Kasumi-1 (cell line): ENCODE data around the gene RNF167.
"Not testable (repeated sequence)": the region's sequence is repeated elsewhere in the genome, so short reads cannot be mapped to it uniquely, and the experiment has no call there.

Source experiments
- DNase-seq, 2 experiments: peaks; one replicate each; lab custom pipeline; 2025; lab: John Stamatoyannopoulos, UW

RNF167 gene

DNA sequence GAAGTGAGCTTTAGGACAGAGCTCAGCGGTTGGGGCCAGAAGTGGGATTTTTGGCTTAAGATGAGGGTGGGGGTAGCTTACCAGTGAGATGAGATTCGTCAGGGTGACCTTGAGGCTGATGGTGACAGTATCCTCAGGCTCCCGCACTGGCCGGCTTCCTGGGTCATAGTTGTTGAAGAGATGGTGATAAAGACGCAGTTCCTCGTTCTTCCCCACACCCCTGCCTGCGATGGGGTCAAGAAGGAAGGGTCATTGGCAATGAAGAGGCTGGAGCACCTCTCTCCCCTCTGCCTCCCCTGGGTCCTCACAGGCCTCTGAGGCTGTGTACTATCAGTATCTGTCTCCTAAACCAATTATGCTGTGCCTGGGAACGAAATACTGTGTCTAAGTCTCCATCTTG lies 37.5 kb upstream of the RNF167 start:
- DNase-seq: no peak

DNA sequence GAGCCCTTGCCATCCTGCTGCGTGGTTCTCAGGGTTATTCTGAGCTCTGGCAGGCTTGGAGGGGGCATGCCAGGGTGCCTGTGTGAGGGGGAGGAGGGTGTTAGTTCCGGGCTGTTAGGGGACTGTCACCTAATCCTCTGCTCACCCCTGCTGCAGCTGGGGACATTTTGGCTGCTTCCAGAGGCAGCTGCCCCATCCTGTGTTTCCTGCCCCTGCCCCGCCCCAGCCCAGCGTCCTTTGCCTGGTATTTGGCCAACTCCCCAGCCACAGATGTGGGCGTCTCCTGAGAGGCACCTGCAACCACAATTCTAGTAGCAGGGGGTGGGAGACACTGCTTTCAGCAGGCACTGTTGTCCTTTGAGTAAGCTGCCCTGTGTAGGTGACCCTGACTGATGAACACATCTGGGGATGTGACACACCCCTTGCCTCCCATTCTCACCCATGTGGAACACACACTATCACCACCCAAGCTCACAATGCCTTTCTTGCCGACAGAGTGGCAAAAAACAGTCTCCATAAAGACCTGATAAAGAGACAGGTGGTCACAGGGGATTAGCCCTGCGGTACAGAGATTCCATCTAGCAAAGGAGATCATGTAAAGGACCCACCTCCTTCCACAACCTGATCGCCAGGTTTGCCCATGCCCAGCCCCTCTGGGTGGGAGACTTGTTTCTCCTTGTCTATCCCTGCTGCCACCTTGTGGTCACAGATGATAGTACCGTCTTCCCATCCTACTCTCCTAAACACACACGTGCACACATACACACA lies 36.8 kb upstream of the RNF167 start, which contains the start of gene CHRNE:
Gene CHRNE (minus strand): TSS at position 48 of the 768 bp plus-strand sequence. CDS start 35 bp downstream, at position 13.
- DNase-seq: peak; percentile 43 to 46

DNA sequence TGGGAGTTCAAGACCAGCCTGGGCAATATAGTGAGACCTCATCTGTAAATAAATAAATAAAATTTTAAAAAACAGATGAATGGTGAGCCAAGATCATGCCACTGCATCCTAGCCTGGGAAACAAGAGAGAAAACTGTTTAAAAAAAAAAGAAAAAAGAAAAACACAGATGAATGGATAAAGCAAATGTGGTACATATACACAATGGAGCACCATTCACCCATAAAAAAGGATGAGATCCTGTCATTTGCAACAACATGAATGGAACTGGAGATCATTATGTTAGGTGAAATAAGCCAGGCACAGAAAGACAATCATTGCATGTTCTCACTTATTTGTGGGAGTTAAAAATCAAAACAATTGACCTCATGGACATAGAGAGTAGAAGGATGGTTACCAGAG lies 33.4 kb upstream of the RNF167 start:
- not testable (repeated sequence) for DNase-seq

DNA sequence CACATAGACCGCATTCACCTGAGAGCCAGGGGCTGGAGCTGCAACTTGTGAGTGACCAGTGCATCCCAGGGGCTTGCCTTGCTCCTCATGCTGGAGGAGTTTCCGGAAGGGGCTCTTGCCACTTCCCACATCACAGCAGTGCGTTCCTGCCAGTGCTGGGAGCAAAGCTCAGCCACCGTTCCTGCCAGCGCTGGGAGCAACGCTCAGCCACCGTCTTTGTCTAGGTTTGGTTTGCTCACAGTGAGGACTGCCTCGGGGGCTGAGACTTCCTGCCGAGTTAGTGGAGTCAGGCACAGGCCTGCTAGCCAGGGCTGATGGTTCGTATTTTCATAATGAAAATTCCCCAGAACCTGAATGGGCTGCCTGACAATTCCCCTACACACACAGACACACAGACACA lies 31.8 kb upstream of the RNF167 start:
- DNase-seq: no peak

DNA sequence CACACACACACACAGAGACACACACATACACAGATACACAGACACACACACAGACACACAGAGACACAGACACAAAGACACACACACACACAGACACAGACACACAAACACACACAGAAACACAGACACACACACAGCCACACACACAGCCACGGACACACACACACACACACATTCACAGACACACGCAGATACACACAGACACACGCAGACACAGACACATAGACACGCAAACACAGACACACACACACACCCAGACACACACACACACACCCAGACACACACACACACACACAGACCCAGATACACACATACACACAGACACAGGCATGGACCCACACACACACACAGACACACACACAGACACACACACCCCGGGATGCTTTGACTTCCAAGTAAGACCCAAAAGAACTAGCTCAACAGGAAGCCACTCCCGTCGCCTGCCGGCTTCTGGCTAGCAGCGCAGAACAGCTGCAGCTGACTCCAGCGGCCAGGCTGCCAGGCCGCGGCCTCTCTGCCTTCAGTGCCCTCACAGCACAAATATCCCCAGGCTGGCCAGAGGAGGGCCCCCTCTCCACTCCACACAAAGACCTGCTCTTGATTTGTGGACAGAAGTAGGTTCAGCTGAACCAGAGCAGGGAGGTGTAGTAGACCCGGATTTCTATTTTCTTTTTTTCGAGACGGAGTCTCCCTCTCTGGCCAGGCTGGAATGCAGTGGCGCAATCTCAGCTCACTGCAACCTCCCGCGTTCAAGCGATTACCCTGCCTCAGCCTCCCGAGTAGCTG lies 31.2 kb upstream of the RNF167 start:
- peak; percentile 59 to 67 for DNase-seq

DNA sequence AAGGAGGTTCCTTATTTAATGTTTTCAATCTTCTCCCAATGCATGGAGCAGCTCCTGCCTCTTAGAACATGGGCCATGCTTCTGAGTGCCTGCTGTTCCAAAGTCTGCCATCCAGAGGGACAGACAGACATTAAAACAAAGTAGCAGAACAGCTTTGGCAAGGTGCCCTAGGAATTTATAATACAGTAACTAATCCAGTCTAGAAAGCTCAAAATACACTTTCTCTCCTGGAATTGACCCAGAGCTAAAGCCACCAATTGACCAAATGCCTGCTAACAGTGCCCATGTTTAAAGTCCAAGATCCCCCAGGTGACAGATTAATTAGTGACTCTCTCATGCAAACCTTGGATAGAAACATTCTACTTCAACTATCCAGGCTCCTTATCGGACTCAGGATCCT lies 26.1 kb upstream of the RNF167 start:
- no peak for DNase-seq

DNA sequence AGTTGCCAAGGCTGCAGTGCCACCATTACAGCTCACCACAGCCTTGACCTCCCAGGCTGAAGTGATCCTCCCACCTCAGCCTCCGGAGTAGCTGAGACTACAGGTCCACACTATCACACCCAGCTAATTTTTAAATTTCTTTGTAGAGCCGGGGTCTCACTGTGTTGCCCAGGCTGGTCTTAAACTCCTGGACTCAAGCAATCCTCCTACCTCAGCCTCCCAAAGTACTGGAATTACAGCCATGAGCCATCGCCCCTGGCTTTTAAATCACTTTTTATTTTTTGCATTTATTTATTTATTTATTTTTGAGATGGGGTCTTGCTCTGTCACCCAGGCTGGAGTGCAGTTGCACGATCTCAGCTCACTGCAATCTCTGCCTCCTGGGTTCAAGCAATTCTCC lies 25.5 kb upstream of the RNF167 start:
- DNase-seq: not testable (repeated sequence)

DNA sequence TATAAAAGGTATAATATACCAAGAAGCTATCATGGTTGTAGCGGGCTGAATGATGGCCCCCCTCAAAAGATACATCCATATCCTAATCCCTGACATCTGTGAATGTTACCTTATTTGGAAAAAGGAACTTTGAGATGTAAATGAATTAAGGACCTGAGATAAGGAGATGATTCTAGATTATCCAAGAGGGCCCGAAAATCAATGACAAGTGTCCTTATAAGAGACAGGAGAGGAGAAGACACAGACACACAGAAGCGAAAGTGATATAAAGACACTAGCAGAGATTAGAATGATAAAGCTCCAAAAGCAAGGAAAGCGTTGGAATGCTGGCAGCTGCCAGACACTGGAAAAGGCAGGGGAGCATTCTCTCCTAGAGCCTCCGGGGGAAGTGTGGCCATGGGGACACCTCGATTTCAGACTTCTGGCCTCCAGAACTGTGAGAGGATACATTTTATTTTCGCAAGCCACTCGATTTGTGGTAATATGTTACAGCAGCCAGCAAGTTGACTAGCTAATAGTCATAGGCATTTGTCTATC lies 20.5 kb upstream of the RNF167 start:
- no peak for DNase-seq

DNA sequence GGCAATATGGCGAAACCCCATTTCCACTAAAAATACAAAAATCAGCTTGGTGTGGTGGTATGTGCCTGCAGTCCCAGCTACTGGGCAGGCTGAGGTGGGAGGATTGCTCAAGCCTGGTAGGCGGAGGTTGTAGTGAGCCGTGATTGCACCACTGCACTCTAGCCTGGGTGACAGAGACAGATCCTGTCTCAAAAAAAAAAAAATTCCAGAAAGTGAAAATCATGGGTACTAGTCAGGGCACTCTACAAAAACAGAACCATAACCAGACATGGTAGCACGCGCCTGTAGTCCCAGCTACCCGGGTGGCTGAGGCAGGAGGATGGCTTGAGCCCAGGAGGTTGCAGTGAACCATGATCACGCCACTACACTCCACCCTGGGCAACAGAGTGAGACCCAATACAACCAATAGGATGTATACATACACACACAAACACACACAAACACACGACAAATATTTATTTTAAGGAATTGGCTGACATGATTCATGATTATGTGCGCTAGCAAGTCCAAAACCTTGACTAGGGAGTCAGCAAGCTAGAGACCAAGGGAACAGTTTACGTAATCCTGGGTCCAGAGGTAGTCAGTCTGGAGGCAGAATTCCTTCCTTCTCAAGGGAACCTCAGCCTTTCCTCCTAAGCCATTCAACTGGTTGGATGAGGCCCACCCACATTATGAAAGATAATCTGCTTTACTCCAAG lies 19.6 kb upstream of the RNF167 start:
- DNase-seq: no peak

DNA sequence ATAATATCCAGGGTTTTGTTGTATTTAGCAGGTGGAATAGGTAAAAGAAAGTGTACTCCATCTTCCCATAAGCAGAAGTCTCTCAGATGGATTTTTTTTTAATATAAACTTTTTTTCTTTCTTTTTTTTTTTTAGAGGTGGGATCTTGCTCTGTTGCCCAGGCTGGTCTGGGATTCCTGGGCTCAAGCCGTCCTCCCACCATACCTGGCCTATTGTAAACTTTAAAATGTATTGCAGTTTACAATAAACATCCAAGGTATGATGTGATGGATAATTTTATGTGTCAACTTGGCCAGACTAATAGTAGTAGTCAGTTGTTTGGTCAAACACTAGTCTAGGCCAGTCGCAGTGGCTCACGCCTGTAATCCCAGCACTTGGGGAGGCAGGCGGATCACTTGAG lies 18.7 kb upstream of the RNF167 start:
- DNase-seq: no peak

DNA sequence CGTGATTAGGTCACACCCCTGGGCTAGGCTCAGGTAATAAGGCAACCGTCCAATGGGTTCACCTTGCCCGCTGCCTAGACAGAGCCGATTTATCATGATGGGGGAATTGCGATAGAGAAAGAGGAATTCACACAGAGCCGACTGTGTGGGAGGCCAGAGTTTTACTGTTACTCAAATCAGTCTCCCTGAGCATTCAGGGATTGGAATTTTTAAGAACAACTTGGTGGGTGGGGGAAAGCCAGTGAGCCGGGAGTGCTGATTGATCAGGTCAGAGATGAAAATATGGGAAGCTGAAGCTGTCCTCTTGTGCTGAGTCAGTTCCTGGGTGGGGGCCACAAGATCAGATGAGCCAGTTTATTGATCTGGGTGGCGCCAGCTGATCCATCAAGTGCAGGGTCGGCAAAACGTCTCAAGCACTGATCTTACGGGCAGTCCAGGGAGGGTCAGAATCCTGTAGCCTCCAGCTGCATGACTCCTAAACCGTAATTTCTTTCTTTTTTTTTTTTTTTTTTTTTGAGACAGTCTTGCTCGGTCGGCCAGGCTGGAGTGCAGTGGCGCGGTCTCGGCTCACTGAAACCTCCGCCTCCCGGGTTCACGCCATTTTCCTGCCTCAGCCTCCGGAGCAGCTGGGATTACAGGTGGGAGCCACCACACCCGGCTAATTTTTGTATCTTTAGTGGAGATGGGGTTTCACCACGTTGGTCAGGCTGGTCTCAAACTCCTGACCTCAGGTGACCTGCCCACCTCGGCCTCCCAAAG lies 13.3 kb upstream of the RNF167 start:
- DNase-seq: not testable (repeated sequence)

DNA sequence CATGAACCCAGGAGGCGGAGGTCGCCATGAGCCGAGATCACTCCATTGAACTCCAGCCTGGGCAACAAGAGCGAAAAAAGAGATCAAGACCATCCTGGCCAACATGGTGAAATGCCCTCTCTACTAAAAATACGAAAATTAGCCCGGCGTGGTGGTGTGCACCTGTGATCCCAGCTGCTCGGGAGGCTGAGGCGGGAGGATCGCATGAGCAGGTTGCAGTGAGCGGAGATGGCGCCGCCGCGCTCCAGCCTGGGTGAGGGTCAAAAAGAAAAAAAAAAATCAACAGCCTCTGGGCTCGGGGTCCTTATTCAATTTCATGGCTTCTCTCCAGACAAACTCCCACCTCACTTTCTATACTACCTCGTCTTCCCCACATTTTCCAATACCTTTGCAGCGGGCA lies 11.2 kb upstream of the RNF167 start:
- DNase-seq: no peak

DNA sequence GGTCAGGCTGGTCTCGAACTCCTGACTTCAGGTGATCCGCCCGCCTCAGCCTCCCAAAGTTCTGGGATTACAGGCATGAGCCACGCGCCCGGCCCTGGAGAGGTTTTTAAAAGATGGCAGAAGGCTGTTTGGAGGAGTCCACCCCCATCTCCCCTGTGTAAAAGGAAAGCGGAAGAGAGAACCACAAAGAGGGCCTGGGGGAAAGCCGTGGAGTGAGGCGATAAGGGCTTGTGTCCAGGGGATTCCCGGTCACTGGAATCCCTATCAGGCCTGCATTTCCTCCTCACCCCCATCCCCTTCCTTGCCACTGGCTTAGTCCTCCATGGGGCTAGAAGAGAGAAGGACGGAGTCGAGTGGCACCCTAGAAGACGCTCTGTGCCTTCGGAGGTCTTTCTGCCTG lies 8.1 kb upstream of the RNF167 start, which contains the start of gene GP1BA:
Gene GP1BA (plus strand): TSS at position 315 of the 400 bp plus-strand sequence. CDS start 328 bp downstream, outside the sequence.
- no peak for DNase-seq

DNA sequence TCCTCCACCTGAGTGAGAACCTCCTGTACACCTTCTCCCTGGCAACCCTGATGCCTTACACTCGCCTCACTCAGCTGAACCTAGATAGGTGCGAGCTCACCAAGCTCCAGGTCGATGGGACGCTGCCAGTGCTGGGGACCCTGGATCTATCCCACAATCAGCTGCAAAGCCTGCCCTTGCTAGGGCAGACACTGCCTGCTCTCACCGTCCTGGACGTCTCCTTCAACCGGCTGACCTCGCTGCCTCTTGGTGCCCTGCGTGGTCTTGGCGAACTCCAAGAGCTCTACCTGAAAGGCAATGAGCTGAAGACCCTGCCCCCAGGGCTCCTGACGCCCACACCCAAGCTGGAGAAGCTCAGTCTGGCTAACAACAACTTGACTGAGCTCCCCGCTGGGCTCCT lies 7.3 kb upstream of the RNF167 start:
- DNase-seq: no peak

DNA sequence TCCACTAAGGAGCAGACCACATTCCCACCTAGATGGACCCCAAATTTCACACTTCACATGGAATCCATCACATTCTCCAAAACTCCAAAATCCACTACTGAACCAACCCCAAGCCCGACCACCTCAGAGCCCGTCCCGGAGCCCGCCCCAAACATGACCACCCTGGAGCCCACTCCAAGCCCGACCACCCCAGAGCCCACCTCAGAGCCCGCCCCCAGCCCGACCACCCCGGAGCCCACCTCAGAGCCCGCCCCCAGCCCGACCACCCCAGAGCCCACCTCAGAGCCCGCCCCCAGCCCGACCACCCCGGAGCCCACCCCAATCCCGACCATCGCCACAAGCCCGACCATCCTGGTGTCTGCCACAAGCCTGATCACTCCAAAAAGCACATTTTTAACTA lies 6.4 kb upstream of the RNF167 start:
- no peak for DNase-seq

DNA sequence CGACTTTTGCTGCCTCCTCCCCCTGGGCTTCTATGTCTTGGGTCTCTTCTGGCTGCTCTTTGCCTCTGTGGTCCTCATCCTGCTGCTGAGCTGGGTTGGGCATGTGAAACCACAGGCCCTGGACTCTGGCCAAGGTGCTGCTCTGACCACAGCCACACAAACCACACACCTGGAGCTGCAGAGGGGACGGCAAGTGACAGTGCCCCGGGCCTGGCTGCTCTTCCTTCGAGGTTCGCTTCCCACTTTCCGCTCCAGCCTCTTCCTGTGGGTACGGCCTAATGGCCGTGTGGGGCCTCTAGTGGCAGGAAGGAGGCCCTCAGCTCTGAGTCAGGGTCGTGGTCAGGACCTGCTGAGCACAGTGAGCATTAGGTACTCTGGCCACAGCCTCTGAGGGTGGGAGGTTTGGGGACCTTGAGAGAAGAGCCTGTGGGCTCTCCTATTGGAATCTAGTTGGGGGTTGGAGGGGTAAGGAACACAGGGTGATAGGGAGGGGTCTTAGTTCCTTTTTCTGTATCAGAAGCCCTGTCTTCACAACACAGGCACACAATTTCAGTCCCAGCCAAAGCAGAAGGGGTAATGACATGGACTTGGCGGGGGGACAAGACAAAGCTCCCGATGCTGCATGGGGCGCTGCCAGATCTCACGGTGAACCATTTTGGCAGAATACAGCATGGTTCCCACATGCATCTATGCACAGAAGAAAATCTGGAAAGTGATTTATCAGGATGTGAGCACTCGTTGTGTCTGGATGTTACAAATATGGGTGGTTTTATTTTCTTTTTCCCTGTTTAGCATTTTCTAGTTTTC lies 5.7 kb upstream of the RNF167 start:
- peak in 1 of 2 experiments; percentile 16 for DNase-seq

DNA sequence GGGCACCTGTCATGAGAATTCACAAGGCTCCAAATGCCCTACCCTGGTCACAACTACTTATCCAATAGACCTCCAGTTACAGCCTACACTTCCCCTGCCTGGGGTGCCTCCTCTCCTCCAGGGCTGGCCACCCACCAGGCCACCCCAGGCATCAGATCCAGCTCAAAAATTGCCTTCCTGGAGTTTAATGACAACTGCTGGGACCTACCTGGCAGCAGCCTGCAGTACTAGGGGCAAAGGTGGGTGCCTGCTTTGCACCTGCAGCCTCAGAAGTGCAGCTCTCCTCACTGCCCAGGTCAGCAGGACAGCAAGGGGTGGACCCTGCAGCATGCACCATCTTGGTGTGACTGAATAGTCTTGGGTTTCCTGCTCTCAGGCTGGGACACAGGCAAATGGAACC lies 4.4 kb upstream of the RNF167 start:
- DNase-seq: no peak

DNA sequence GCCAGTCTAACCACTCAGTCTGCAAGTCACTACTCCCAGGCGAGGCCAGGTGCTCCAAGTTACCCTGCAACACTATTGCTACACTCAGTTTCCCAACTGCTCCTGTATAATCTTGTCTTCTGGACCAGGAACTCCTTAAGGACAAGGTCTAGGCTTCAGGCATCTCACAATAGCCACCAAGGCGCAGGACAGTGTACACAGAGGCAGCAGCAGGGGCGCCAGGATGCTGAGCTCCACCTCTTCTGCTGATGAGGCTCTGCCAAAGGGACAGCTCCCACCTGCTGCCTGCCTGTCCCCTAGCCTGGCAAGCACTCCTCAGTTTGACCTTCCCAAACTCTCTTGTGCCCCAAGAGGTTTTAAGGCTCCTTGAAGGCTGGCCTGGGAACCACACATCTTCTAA lies 3.6 kb upstream of the RNF167 start:
- DNase-seq: no peak

DNA sequence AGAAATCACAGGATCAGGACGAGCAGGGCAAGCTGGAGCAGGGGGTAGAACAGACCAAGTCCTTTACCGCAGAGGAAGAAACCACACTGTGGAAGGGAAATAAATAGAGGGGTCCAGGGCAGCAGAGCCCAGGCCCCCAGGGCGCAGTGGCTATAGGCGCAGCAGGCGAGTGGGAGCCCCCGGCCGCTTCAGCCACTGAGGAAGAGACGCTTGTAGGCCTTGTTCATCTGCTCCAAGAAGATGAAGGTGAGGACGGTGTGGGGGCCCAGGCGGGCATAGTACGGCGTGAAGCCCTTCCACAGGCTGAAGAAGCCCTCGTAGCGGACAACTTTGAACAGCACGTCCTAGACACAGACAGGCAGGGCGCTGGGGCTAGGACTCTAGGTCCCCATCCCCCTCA lies 2.5 kb upstream of the RNF167 start:
- no peak for DNase-seq

DNA sequence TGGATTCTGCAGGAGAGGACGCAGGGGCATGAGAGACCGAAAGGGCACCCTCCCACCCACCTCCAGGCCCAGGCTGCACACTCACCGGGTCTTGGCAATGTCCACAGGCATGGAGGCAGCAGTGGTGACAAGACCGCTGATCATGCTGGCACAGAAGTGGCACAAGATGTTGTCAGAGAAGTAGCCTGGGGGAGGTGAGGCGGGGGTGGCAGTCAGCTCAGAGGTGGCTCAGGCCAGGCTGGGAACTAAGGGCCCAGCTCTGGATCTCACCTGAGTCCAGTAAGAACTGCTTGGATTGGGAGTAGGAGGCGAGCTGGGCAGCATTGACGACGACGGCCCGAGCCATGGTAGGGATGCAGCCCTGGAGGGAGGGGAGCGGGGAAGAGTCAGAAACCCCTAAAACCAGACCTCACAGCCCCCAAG lies 2.0 kb upstream of the RNF167 start:
- no peak for DNase-seq
